Bone marrow (tissue), 2 donors: ENCODE data around the gene DNAH2.
"Not testable (repeated sequence)": the region's sequence is repeated elsewhere in the genome, so short reads cannot be mapped to it uniquely, and the experiment has no call there.

ENCODE experiments used
- DNase-seq, 2 donors: peaks; one replicate each; lab custom pipeline; 2025; lab: John Stamatoyannopoulos, UW

The DNAH2 gene

GRCh38 chr17:7851438-7852261, 134.1 kb downstream of the DNAH2 start:
- peak; percentile 52 to 82 for DNase-seq

GRCh38 chr17:7852262-7852670, 134.7 kb downstream of the DNAH2 start:
- DNase-seq, result no peak

- DNase-seq, result no peak
Observed at GRCh38 chr17:7852919-7853690, 135.6 kb downstream of the DNAH2 start.

- no peak for DNase-seq
Observed at GRCh38 chr17:7853691-7854038, 136.1 kb downstream of the DNAH2 start.

- DNase-seq, result no peak
Observed at GRCh38 chr17:7854078-7854777, 136.7 kb downstream of the DNAH2 start.

- no peak for DNase-seq
Observed at GRCh38 chr17:7854851-7855659, 137.5 kb downstream of the DNAH2 start, which contains the start of gene TMEM88. Gene TMEM88 (plus strand): TSS chr17:7855066. CDS start chr17:7855075, 9 bp downstream.

GRCh38 chr17:7855660-7856010, 138.1 kb downstream of the DNAH2 start:
- DNase-seq, result no peak

- DNase-seq, result peak in 1 of 2 donors; percentile 49
Observed at GRCh38 chr17:7856011-7856810, 138.7 kb downstream of the DNAH2 start.

GRCh38 chr17:7856811-7857712, 139.5 kb downstream of the DNAH2 start, which contains the start of gene NAA38:
Gene NAA38 (minus strand): TSS chr17:7857559. CDS start chr17:7857463, 96 bp downstream.
- DNase-seq, result peak; percentile 91 to 99

- peak; percentile 85 to 96 for DNase-seq
Observed at GRCh38 chr17:7857713-7858521, 140.4 kb downstream of the DNAH2 start, which contains the start of gene CYB5D1. Gene CYB5D1 (plus strand): TSS chr17:7858003. CDS start chr17:7858135, 132 bp downstream.

GRCh38 chr17:7858522-7858810, 140.9 kb downstream of the DNAH2 start:
- DNase-seq, result no peak

- DNase-seq, result no peak
Observed at GRCh38 chr17:7859028-7859427, 141.5 kb downstream of the DNAH2 start.

- DNase-seq, result no peak
Observed at GRCh38 chr17:7862692-7863437, 145.3 kb downstream of the DNAH2 start.

- not testable (repeated sequence) for DNase-seq
Observed at GRCh38 chr17:7864384-7864783, 146.8 kb downstream of the DNAH2 start.

GRCh38 chr17:7864995-7865650, 147.6 kb downstream of the DNAH2 start:
- DNase-seq, result no peak

- peak in 1 of 2 donors; percentile 15 for DNase-seq
Observed at GRCh38 chr17:7867881-7868329, 150.4 kb downstream of the DNAH2 start.

- DNase-seq, result no peak
Observed at GRCh38 chr17:7873051-7873450, 155.5 kb downstream of the DNAH2 start.
